Astrocyte (in vitro differentiated cells and primary cell): ENCODE results near the gene APOBEC3H.

Experiments used
- EZH2 ChIP-seq: IDR thresholded peaks from 2 replicates; pipeline ENCODE4 v1.6.1; 2012; ENCODE audit warnings: mild to moderate bottlenecking, low read length, inconsistent platforms; ENCODE audit not compliant: insufficient read depth
- TF ChIP-seq, protein P1 (sequence below): IDR thresholded peaks from 2 replicates; pipeline ENCODE4 v1.5.1; 2011; ENCODE audit warnings: low read depth, mild to moderate bottlenecking, inconsistent platforms, low read length, moderate library complexity; ENCODE audit not compliant: insufficient read depth

DNA sequence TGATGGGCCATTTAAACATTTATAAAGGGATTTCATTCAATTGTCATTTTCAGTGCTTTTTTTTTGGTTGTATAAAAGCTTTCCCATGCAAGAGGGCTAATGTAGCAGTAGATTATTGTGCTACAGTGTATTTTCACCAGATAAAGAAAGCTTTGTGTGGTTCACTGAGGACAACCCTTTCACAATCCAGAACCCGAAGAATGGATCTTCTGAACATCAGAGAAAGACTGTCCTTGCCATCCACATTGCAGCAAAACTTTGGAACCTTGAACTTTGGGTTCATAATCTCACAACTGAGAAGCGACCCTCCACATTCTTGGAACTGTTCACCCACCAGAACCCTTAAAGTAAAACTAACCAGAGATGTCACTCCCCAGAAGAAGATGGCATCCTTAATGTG lies 9.3 kb downstream of the APOBEC3H start:
- no peak for TF ChIP-seq EZH2
- TF ChIP-seq, protein P1, sequence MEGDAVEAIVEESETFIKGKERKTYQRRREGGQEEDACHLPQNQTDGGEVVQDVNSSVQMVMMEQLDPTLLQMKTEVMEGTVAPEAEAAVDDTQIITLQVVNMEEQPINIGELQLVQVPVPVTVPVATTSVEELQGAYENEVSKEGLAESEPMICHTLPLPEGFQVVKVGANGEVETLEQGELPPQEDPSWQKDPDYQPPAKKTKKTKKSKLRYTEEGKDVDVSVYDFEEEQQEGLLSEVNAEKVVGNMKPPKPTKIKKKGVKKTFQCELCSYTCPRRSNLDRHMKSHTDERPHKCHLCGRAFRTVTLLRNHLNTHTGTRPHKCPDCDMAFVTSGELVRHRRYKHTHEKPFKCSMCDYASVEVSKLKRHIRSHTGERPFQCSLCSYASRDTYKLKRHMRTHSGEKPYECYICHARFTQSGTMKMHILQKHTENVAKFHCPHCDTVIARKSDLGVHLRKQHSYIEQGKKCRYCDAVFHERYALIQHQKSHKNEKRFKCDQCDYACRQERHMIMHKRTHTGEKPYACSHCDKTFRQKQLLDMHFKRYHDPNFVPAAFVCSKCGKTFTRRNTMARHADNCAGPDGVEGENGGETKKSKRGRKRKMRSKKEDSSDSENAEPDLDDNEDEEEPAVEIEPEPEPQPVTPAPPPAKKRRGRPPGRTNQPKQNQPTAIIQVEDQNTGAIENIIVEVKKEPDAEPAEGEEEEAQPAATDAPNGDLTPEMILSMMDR: no peak
